ENCODE data around the gene AQP10.

- TF ChIP-seq POLR2A (IDR thresholded peaks at IDR 0.05) (no peak), CTCF (IDR thresholded peaks at IDR 0.05) (no peak)
Measured at GRCh38 chr1:154276797-154277196, 44.1 kb upstream of the AQP10 start.

Measured in thyroid gland (tissue), 4 donors.